Left lung (tissue), 10 donors: ENCODE data around the gene FBXW7. TPM values are rescaled to one million over a fixed set of nuclear protein-coding genes. Genes with fewer than 3 reads are reported as not detected.

Experiments
- ATAC-seq: fragments of 200-7000 bp; cut with Tn5 transposase; one replicate; pipeline ENCODE4 v1.9.1; 2020; ENCODE audit warnings: moderate library complexity
- DNase-seq, 4 donors: peaks; one replicate each; pipeline ENCODE4 v3.0.0-alpha.2; 2013 to 2020
- H3K27ac ChIP-seq, 2 donors: fragments of 200-600 bp; sonication (generic) in 1 of 2; one replicate each; pipeline versions ENCODE4 v1.5.0 to v1.8.0; 2020 to 2021
- H3K27me3 ChIP-seq, 2 donors: fragments of 200-600 bp; sonication (generic) in 1 of 2; one replicate each; pipeline versions ENCODE4 v1.5.0 to v1.8.0; 2020 to 2021
- H3K36me3 ChIP-seq, 2 donors: fragments of 200-600 bp; sonication (generic) in 1 of 2; one replicate each; pipeline versions ENCODE4 v1.5.0 to v1.8.0; 2020 to 2021
- H3K4me1 ChIP-seq, 2 donors: fragments of 200-600 bp; one replicate each; pipeline ENCODE4 v1.8.0; 2021
- H3K4me3 ChIP-seq, 2 donors: fragments of 200-600 bp; sonication (generic) in 1 of 2; one replicate each; pipeline versions ENCODE4 v1.5.0 to v1.8.0; 2020 to 2021; ENCODE audit warnings: mild to moderate bottlenecking in 1 of 2
- H3K9me3 ChIP-seq, 2 donors: fragments of 200-600 bp; sonication (generic) in 1 of 2; one replicate each; pipeline versions ENCODE4 v1.5.0 to v1.8.0; 2020 to 2021
- intact Hi-C, 2 donors: fragments of 100-400 bp; cut with DNase I; formaldehyde crosslinking; loops; one replicate each; pipeline versions ENCODE4 v1.11.2 to v1.14.2; 2022
- polyA plus RNA-seq, 6 donors: library from polyadenylated mRNA; unstranded; fragments of 120-200 nt; gene quantifications; one replicate each; pipeline ENCODE4 v1.2.1, GENCODE V29; 2013; ENCODE audit not compliant: insufficient read length in 6 of 6
- total RNA-seq, 2 donors: library from RNA; stranded (reverse); fragmentation: NEBNext Ultra II Directional; extraction: Animal tissue kit (Norgen Biotek cat#: 25700); gene quantifications; one replicate each; pipeline ENCODE4 v1.2.1, GENCODE V29; 2021
- TF ChIP-seq, protein P1 (sequence below), 2 donors: fragments of 200-600 bp; sonication (generic) in 1 of 2; IDR thresholded peaks; one replicate each; pipeline versions ENCODE4 v1.5.0 to v1.8.0; 2021; ENCODE audit warnings: antibody characterized with exemption in 2 of 2
- donor health status: DM: no; HTN: yes; CAD: no.
- donor health status: DM: no; HTN: no; CAD: no.

The FBXW7 gene
- total and polyA plus RNA-seq, 8 donors: 29.0 to 39.7 (median 34.7) TPM

DNA sequence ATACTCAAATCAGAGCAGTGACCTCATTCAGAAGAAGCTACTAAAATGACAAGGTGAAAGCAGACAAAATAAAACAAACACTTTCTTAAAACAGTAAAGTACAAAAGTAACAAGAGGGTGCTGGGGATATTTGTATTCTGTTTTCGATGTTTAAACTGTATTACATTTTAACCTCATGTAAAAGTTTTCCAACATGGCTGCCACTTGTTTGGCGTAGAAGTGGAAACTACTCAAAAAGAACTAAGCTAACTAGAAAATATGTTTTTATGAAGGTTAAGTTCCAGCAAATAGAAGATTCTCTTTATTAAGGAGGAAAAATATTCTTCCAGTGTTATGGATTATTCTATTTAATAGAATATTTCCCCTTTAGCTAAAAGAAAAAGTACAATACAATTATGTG is 155.0 kb downstream of the FBXW7 start:
- no peak overlapping the region for H3K4me3 ChIP-seq

DNA sequence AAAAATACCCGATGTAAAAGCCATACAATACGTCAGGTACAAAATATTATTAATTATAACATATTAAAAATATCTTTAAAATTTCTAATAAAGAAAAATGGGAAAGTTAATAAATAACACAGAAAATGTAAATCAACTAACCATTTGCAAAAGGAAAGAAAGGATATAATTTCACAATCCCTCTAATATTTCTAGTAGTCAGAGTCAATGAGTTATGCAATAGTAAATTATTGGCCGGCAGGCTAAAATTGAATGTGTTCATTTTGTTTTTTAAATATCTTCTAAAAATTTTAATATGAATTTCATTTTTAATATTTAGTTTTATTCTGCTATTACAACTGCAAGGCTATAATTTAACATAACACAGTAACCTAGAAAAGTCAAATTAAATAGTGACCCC is 155.7 kb downstream of the FBXW7 start:
- intact Hi-C loops: no loop called here
- ATAC-seq: no peak
- H3K27ac ChIP-seq: no peak overlapping the region

More for the DNA sequence above, 155.0 kb downstream of the FBXW7 start:
- intact Hi-C loops: no loop called here
- H3K27me3 ChIP-seq: no peaks in the 10 kb centered on the region
- ATAC-seq (no peak), DNase-seq (no peak)
- TF ChIP-seq, protein P1, sequence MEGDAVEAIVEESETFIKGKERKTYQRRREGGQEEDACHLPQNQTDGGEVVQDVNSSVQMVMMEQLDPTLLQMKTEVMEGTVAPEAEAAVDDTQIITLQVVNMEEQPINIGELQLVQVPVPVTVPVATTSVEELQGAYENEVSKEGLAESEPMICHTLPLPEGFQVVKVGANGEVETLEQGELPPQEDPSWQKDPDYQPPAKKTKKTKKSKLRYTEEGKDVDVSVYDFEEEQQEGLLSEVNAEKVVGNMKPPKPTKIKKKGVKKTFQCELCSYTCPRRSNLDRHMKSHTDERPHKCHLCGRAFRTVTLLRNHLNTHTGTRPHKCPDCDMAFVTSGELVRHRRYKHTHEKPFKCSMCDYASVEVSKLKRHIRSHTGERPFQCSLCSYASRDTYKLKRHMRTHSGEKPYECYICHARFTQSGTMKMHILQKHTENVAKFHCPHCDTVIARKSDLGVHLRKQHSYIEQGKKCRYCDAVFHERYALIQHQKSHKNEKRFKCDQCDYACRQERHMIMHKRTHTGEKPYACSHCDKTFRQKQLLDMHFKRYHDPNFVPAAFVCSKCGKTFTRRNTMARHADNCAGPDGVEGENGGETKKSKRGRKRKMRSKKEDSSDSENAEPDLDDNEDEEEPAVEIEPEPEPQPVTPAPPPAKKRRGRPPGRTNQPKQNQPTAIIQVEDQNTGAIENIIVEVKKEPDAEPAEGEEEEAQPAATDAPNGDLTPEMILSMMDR (IDR thresholded peaks at IDR 0.05): no peak
- peaks cover 0 to 17% of the 10 kb centered on the region in 2 donors for H3K4me1 ChIP-seq
- H3K27ac ChIP-seq: no peak overlapping the region
- H3K36me3 ChIP-seq: no peaks in the 10 kb centered on the region
- H3K9me3 ChIP-seq: no peaks in the 10 kb centered on the region

DNA sequence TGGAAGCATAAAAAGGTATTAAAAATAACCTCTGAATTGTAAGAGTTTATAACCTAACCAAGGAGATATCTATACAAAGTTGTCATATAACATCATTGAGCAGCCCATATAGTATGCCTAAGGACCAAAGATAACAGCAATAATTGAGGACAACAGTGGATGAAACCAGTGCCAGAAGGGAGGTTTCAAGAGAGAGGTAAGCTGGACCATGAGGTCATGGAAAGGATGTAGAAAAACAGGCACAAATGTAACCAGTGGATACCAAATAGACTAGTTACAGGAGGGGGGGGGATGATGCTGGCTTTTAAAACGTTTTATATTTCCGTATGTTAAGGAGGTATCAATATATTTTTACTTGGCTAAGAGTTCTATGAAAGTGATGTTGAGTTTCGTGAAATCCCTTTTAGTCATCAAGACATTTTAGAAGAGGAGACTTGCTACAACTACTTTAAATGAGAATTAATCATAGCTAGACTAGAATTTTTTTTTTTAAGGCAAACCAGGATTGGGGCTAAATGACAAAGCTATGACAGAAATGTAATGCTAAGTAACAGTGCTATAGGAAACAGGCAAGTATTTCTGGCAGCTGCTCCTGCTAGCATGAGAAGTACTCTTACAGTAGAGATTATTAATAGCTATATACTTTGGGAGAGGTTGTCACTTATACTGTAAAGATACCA is 161.1 kb downstream of the FBXW7 start:
- TF ChIP-seq, protein P1 (IDR thresholded peaks at IDR 0.05): no peak
- intact Hi-C loops: no loop called here

More for the DNA sequence above, 155.7 kb downstream of the FBXW7 start:
- Histone ChIP-seq H3K36me3 (no peaks in the 10 kb centered on the region), H3K4me3 (no peak overlapping the region), H3K9me3 (no peaks in the 10 kb centered on the region), H3K27me3 (no peaks in the 10 kb centered on the region), H3K4me1 (peaks cover 0 to 17% of the 10 kb centered on the region in 2 donors)
- TF ChIP-seq, protein P1 (IDR thresholded peaks at IDR 0.05): no peak
- DNase-seq: no peak

DNA sequence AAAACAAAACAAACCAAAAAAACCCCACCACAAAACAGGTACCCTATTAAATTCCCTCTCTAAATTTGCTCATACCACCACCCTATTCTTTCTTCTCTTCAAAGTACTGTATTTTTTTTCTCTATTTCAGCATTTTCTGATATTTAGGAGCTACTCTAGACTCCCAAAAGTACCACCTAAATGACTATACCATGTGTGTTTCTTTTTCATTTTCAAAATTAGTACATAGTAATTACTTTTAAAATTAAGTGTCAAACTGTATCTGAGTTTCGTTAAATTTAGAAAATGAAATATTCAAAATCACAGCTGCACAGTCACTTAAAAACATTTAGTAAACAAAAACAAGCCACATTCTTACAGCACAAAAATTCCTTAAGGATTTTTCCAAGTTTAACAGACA is 161.7 kb downstream of the FBXW7 start:
- TF ChIP-seq, protein P1 (IDR thresholded peaks at IDR 0.05): no peak
- DNase-seq (no peak), ATAC-seq (no peak)
- intact Hi-C loops: no loop called here
- Histone ChIP-seq H3K9me3 (no peaks in the 10 kb centered on the region), H3K36me3 (no peaks in the 10 kb centered on the region), H3K4me3 (no peak overlapping the region), H3K27me3 (no peaks in the 10 kb centered on the region), H3K4me1 (no peaks in the 10 kb centered on the region), H3K27ac (no peak overlapping the region)

More for the DNA sequence above, 161.1 kb downstream of the FBXW7 start:
- no peak overlapping the region for H3K27ac ChIP-seq
- no peak for DNase-seq
- H3K4me3 ChIP-seq: no peak overlapping the region
- no peaks in the 10 kb centered on the region for H3K36me3 ChIP-seq
- no peaks in the 10 kb centered on the region for H3K9me3 ChIP-seq
- no peaks in the 10 kb centered on the region for H3K4me1 ChIP-seq
- no peak for ATAC-seq
- no peaks in the 10 kb centered on the region for H3K27me3 ChIP-seq

DNA sequence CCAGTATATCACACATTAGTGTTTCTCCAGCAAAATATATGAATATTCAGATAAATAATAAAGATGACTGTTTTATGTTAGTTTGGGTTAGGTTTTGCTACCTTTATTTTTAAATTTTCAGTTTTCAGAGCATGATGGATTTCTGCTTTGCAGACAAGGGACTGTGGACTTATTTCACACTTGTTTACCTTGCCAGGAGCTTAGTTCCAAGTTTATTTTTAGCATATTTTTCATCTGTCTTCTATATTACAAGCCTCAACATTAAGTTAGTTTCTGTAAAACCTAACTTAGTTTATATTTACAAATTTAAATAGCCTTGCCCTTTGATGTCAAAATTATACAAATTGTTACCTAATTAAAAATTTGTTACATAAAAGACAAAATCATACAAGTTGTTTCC is 163.4 kb downstream of the FBXW7 start:
- intact Hi-C loops: no loop called here
- Histone ChIP-seq H3K36me3 (no peaks in the 10 kb centered on the region), H3K4me1 (no peaks in the 10 kb centered on the region), H3K27me3 (no peaks in the 10 kb centered on the region), H3K9me3 (no peaks in the 10 kb centered on the region), H3K4me3 (no peak overlapping the region), H3K27ac (no peak overlapping the region)
- TF ChIP-seq, protein P1 (IDR thresholded peaks at IDR 0.05): no peak
- DNase-seq: no peak
- no peak for ATAC-seq
